ENCODE results near the gene SLC22A4. TPM values are rescaled to one million over a fixed set of nuclear protein-coding genes. Genes with fewer than 3 reads are reported as not detected.

SLC22A4 gene
- total and polyA plus RNA-seq, 2 of the 8 experiments (the other 6 are each of a cell fraction or from before 2014, with no cell fraction given): 0.45 to 0.60 TPM

DNA sequence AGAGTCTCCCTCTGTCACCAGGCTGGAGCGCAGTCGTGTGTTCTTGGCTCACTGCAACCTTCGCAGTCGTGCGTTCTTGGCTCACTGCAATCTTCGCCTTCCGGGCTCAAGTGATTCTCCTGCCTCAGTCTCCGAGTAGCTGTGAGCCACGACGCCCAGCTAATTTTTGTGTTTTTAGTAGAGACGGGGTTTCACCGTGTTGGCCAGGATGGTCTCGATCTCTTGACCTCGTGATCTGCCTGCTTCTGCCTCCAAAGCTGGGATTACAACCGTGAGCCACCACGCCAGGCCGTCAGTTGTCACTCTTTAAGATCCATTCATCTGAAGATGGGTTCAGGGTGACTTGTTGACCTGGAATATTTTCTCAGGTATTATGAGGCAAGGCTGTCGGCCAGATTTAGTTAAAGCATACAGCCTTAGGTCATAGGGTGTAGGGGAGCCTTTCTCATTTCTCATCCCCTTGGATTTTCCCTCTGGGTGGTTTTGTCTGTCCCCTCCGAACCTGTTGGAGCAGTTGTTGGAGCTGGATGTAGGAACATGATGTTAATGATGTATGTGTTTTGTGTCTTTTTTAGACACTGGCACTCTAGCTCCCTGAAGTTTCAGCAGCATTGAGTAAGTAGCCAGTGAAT lies 76.9 kb downstream of the SLC22A4 start (continued):
- TF ChIP-seq, protein P1, sequence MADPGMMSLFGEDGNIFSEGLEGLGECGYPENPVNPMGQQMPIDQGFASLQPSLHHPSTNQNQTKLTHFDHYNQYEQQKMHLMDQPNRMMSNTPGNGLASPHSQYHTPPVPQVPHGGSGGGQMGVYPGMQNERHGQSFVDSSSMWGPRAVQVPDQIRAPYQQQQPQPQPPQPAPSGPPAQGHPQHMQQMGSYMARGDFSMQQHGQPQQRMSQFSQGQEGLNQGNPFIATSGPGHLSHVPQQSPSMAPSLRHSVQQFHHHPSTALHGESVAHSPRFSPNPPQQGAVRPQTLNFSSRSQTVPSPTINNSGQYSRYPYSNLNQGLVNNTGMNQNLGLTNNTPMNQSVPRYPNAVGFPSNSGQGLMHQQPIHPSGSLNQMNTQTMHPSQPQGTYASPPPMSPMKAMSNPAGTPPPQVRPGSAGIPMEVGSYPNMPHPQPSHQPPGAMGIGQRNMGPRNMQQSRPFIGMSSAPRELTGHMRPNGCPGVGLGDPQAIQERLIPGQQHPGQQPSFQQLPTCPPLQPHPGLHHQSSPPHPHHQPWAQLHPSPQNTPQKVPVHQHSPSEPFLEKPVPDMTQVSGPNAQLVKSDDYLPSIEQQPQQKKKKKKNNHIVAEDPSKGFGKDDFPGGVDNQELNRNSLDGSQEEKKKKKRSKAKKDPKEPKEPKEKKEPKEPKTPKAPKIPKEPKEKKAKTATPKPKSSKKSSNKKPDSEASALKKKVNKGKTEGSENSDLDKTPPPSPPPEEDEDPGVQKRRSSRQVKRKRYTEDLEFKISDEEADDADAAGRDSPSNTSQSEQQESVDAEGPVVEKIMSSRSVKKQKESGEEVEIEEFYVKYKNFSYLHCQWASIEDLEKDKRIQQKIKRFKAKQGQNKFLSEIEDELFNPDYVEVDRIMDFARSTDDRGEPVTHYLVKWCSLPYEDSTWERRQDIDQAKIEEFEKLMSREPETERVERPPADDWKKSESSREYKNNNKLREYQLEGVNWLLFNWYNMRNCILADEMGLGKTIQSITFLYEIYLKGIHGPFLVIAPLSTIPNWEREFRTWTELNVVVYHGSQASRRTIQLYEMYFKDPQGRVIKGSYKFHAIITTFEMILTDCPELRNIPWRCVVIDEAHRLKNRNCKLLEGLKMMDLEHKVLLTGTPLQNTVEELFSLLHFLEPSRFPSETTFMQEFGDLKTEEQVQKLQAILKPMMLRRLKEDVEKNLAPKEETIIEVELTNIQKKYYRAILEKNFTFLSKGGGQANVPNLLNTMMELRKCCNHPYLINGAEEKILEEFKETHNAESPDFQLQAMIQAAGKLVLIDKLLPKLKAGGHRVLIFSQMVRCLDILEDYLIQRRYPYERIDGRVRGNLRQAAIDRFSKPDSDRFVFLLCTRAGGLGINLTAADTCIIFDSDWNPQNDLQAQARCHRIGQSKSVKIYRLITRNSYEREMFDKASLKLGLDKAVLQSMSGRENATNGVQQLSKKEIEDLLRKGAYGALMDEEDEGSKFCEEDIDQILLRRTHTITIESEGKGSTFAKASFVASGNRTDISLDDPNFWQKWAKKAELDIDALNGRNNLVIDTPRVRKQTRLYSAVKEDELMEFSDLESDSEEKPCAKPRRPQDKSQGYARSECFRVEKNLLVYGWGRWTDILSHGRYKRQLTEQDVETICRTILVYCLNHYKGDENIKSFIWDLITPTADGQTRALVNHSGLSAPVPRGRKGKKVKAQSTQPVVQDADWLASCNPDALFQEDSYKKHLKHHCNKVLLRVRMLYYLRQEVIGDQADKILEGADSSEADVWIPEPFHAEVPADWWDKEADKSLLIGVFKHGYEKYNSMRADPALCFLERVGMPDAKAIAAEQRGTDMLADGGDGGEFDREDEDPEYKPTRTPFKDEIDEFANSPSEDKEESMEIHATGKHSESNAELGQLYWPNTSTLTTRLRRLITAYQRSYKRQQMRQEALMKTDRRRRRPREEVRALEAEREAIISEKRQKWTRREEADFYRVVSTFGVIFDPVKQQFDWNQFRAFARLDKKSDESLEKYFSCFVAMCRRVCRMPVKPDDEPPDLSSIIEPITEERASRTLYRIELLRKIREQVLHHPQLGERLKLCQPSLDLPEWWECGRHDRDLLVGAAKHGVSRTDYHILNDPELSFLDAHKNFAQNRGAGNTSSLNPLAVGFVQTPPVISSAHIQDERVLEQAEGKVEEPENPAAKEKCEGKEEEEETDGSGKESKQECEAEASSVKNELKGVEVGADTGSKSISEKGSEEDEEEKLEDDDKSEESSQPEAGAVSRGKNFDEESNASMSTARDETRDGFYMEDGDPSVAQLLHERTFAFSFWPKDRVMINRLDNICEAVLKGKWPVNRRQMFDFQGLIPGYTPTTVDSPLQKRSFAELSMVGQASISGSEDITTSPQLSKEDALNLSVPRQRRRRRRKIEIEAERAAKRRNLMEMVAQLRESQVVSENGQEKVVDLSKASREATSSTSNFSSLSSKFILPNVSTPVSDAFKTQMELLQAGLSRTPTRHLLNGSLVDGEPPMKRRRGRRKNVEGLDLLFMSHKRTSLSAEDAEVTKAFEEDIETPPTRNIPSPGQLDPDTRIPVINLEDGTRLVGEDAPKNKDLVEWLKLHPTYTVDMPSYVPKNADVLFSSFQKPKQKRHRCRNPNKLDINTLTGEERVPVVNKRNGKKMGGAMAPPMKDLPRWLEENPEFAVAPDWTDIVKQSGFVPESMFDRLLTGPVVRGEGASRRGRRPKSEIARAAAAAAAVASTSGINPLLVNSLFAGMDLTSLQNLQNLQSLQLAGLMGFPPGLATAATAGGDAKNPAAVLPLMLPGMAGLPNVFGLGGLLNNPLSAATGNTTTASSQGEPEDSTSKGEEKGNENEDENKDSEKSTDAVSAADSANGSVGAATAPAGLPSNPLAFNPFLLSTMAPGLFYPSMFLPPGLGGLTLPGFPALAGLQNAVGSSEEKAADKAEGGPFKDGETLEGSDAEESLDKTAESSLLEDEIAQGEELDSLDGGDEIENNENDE (IDR thresholded peaks at IDR 0.05; ENCODE audit: insufficient replicate concordance, low read length): no peak
- TF ChIP-seq BRCA1 (IDR thresholded peaks at IDR 0.05; ENCODE audit: low read depth, low read length) (no peak), RBBP5 (IDR thresholded peaks at IDR 0.05; ENCODE audit: borderline replicate concordance, low read depth, low read length) (no peak), SP2 (IDR thresholded peaks at IDR 0.05; ENCODE audit: low read length) (no peak), FOSL1 (IDR thresholded peaks at IDR 0.05; ENCODE audit: insufficient read depth, low read depth, low read length) (no peak), CBX8 (IDR thresholded peaks at IDR 0.05; ENCODE audit: borderline replicate concordance, low read depth, low read length) (no peak)
- TF ChIP-seq, protein P2, sequence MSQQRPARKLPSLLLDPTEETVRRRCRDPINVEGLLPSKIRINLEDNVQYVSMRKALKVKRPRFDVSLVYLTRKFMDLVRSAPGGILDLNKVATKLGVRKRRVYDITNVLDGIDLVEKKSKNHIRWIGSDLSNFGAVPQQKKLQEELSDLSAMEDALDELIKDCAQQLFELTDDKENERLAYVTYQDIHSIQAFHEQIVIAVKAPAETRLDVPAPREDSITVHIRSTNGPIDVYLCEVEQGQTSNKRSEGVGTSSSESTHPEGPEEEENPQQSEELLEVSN (IDR thresholded peaks at IDR 0.05): no peak

Data from H1 (cell line).